NT2/D1 (cell line): ENCODE measurements around the gene PBRM1.

ENCODE experiments used
- DNase-seq: peaks from one replicate; pipeline ENCODE4 v3.0.0-alpha.2; 2011; ENCODE audit warnings: low read depth, low spot score
- H3K27me3 ChIP-seq: 2 replicates; pipeline ENCODE4 v1.6.0; 2011; ENCODE audit warnings: mild to moderate bottlenecking; ENCODE audit not compliant: insufficient read length, insufficient read depth
- H3K36me3 ChIP-seq: 2 replicates; pipeline ENCODE4 v1.6.1; 2011; ENCODE audit warnings: mild to moderate bottlenecking, low read length, mixed read lengths; ENCODE audit not compliant: insufficient read depth, insufficient read length
- H3K4me1 ChIP-seq: 2 replicates; pipeline ENCODE4 v1.5.1; 2011; ENCODE audit not compliant: insufficient read depth, insufficient read length
- H3K4me3 ChIP-seq: 2 replicates; pipeline ENCODE4 v1.5.1; 2011; ENCODE audit warnings: low read depth; ENCODE audit not compliant: insufficient read length
- H3K9ac ChIP-seq: 2 replicates; pipeline ENCODE4 v1.6.0; 2011; ENCODE audit warnings: low read depth; ENCODE audit not compliant: insufficient read length
- H3K9me3 ChIP-seq: 2 replicates; pipeline ENCODE4 v1.5.1; 2011; ENCODE audit warnings: mild to moderate bottlenecking, low read length; ENCODE audit not compliant: insufficient read depth
- SUZ12 ChIP-seq: IDR thresholded peaks from 2 replicates; pipeline ENCODE4 v1.6.1; 2011; ENCODE audit not compliant: insufficient read length, insufficient read depth; ENCODE audit errors: extremely low read depth
- YY1 ChIP-seq: IDR thresholded peaks from 2 replicates; pipeline ENCODE4 v1.6.1; 2011; ENCODE audit not compliant: insufficient read length, insufficient read depth
- ZNF274 ChIP-seq: IDR thresholded peaks from 2 replicates; pipeline ENCODE4 v1.6.1; 2011; ENCODE audit warnings: mild to moderate bottlenecking, low read depth, low read length

The PBRM1 gene

DNA sequence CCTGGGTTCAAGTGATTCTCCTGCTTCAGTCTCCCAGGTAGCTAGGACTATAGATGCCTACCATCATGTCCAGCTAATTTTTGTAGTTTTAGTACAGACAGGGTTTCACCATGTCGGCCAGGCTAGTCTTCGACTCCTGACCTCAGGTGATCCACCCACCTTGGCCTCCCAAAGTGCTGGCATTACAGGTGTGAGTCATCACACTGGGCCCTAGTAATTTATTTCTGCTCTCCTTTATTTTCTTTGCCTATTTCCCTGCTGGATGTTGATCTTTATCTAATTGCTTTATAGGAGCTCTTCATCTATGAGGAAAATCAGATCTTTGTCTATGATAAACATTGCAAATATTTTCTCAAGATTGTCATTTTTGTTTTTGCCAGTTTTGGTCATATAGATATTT lies 117.6 kb downstream of the PBRM1 start:
- H3K9me3 ChIP-seq, result no peaks in the 10 kb centered on the region
- TF ChIP-seq SUZ12 (no peak), ZNF274 (no peak), YY1 (no peak)
- H3K36me3 ChIP-seq, result peaks cover 40% of the 10 kb centered on the region
- H3K9ac ChIP-seq, result no peak overlapping the region
- no peak overlapping the region for H3K4me3 ChIP-seq
- no peak for DNase-seq
- no peaks in the 10 kb centered on the region for H3K4me1 ChIP-seq
- H3K27me3 ChIP-seq, result no peaks in the 10 kb centered on the region

DNA sequence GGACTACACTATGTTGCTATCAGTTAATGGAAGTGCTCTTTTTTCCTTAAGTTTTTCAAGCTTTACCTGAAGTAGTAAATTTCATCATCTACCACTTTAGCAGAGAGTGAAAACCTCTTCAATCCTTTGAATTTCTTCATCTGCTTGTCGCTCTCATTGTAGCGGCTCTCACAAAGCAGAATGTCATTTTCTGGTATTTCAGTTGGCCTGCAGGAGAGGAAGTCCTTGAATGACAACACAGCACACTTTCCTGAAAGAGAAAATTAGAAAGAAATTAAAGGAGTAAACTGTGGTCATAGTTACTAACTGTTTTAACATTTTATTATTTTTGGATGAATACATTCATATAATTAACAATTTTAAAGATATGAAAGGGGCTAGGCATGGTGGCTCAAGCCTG lies 121.7 kb downstream of the PBRM1 start:
- H3K27me3 ChIP-seq, result no peaks in the 10 kb centered on the region
- peaks cover 4% of the 10 kb centered on the region for H3K4me1 ChIP-seq
- peaks cover 56% of the 10 kb centered on the region for H3K36me3 ChIP-seq
- no peak for TF ChIP-seq ZNF274
- TF ChIP-seq SUZ12, result no peak
- TF ChIP-seq YY1, result no peak
- H3K4me3 ChIP-seq, result no peak overlapping the region
- H3K9me3 ChIP-seq, result no peaks in the 10 kb centered on the region
- DNase-seq, result no peak
- no peak overlapping the region for H3K9ac ChIP-seq

DNA sequence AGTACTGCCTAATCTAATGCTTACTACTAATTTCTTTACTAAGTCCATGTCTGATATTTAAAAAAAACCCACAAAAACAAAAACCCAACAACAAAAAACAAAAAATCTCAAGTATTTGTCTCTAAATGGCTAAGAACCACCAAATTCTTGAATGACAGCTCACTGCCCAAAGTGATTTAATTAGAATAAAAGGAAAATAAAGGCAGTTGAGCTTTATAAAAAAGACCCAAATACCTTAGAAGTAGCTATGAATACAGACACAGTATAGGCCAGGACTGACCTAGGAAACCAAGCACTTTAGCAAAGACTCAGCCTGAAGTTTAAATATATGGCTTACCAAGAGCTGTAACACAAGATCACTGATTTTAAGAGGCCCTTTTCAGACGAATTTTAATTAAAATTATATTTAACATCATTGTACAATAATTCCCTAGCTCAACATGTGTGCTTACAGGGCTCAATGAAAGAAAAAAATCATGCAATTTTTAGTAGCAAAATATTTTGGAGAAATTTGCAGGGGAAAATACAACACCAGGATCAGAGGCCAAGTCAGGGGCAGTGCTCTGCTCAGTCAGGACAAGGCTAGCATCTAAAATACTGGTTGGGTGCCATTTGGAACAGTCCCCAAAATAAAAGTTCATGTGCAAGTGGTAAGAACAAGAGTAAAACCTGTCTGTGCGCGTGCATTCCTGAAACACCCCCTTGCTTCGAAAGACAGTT lies 124.5 kb downstream of the PBRM1 start:
- Histone ChIP-seq H3K9me3 (no peaks in the 10 kb centered on the region), H3K9ac (no peak overlapping the region), H3K4me1 (peaks cover 4% of the 10 kb centered on the region), H3K36me3 (peaks cover 76% of the 10 kb centered on the region), H3K4me3 (no peak overlapping the region), H3K27me3 (no peaks in the 10 kb centered on the region)
- DNase-seq, result no peak
- no peak for TF ChIP-seq YY1
- TF ChIP-seq SUZ12, result no peak
- no peak for TF ChIP-seq ZNF274

DNA sequence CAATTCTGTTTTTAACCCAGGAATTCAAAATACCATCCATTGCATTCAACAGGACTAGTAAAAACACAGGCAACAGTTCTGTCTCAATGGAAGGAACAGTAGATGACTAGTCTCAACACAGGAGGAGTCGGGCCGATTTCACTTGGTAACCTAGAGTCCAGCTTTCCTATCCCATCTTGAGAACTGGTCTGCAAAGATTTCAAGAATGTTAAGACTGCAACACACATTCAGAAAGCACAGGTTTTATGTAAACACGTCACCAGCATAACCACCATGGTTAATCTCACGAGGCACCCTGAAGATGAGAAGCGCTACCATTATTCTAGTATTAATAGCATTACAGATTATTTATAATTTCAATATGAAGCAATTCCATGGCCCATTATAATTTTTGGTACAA lies 127.3 kb downstream of the PBRM1 start:
- Histone ChIP-seq H3K9me3 (no peaks in the 10 kb centered on the region), H3K36me3 (peaks cover 79% of the 10 kb centered on the region), H3K27me3 (no peaks in the 10 kb centered on the region), H3K4me1 (peaks cover 4% of the 10 kb centered on the region), H3K9ac (no peak overlapping the region), H3K4me3 (no peak overlapping the region)
- no peak for DNase-seq
- no peak for TF ChIP-seq SUZ12
- no peak for TF ChIP-seq YY1
- no peak for TF ChIP-seq ZNF274

DNA sequence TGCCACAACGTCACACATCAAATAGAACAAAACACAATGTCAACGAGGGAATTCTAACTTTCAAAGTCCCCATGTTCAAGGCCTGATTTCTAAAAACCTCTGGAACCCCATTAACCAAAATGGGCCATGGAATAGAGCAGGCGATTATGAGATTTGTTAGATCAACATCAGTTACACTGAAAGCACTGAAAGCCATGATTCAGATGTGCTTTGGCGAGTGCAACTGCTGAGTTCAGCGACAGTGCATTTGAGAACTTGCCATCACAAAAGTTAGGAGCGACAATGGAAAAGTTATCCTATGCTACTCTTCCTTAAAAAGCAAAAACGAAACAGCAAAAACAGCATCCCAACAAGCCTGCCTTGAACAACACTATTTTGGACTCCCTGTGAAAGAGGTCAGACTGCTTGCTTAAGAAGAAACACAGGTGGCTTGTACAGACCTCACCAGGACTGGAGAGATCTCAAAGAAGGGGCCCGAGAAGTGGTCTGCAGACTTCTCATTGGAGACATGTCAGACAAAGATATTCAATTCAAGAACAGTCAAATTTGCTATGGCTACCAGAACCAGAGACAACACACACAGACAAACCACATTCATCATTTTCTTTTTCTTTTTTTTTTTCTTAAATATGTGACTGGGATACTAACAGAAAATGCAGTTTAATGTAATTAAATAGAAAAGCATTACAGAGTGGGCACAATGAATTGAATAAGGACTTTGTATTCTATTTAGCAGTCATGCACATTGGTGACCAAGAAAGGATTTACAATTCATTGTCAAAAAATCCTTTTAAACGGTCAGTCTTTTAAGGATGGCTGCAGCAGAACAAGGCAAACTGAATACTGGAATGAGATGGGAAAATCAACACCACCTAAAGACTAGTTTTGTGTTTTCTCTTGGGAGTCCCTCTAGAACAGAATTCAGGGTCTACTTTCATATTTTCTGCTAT lies 128.4 kb downstream of the PBRM1 start:
- H3K27me3 ChIP-seq, result no peaks in the 10 kb centered on the region
- no peak overlapping the region for H3K4me3 ChIP-seq
- no peaks in the 10 kb centered on the region for H3K9me3 ChIP-seq
- no peak for DNase-seq
- H3K36me3 ChIP-seq, result peaks cover 78% of the 10 kb centered on the region
- peaks cover 4% of the 10 kb centered on the region for H3K4me1 ChIP-seq
- H3K9ac ChIP-seq, result no peak overlapping the region
- no peak for TF ChIP-seq ZNF274
- TF ChIP-seq YY1, result no peak
- TF ChIP-seq SUZ12, result no peak

DNA sequence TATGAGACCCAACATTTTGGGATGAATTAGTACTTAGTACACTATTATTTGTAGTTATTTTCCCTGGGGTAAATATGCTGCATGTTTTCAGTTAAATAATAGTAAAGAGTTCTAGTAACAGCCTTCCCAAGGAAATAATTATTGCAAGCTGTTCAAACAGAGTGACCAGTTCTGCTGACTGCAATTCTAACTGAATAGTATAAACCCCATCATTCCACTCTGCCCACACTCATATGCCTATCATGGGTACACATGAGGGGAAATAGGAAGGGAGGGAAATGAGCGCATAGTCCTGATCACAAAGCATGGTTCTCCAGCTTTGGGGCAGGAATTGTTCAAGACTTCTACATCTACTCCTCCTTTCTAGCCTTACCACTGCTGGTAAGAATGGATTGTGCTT lies 130.7 kb downstream of the PBRM1 start:
- H3K4me1 ChIP-seq, result no peaks in the 10 kb centered on the region
- H3K27me3 ChIP-seq, result no peaks in the 10 kb centered on the region
- H3K36me3 ChIP-seq, result peaks cover 85% of the 10 kb centered on the region
- no peak overlapping the region for H3K4me3 ChIP-seq
- DNase-seq, result no peak
- H3K9me3 ChIP-seq, result no peaks in the 10 kb centered on the region
- TF ChIP-seq ZNF274 (no peak), SUZ12 (no peak), YY1 (no peak)
- H3K9ac ChIP-seq, result no peak overlapping the region
